B cell (primary cell): ENCODE results near the gene BHLHE23. TPM values are rescaled to one million over a fixed set of nuclear protein-coding genes. Genes with fewer than 3 reads are reported as not detected.

ENCODE experiments used
- ATAC-seq: fragments of 200-7000 bp; cut with Tn5 transposase; one replicate; pipeline ENCODE4 v1.10.0; 2021; ENCODE audit warnings: low read depth, mild to moderate bottlenecking, moderate number of reproducible peaks, moderate library complexity
- CTCF ChIA-PET: fragments of 350-600 bp; sonication (Branson Sonifier 250); formaldehyde crosslinking; loops from one replicate; lab custom pipeline; 2021; ENCODE audit warnings: antibody characterized with exemption, inconsistent platforms; lab: Charles Lee
- POLR2A ChIA-PET: fragments of 350-600 bp; sonication (Branson Sonifier 250); formaldehyde crosslinking; loops from one replicate; lab custom pipeline; 2021; ENCODE audit warnings: antibody characterized with exemption; lab: Charles Lee
- DNase-seq: peaks from one replicate; pipeline ENCODE4 v3.0.0; 2013
- H2AFZ ChIP-seq: 2 replicates; pipeline ENCODE4 v1.6.1; 2012; ENCODE audit warnings: mild to moderate bottlenecking, low read depth, low read length; ENCODE audit not compliant: insufficient read depth, poor library complexity, severe bottlenecking
- H3K27ac ChIP-seq, 2 donors: 1 replicate in 1 of 2; 2 replicates in 1 of 2; pipeline ENCODE4 v1.5.1; 2012 to 2013; ENCODE audit warnings: low read length in 2 of 2, mild to moderate bottlenecking in 2 of 2, moderate library complexity in 1 of 2
- H3K27me3 ChIP-seq, 4 experiments: fragments of 200-600 bp in 1 of 4; sonication (generic) in 1 of 4; replicated peaks in 1 of 4; 1 replicate in 2 of 4; 2 replicates in 2 of 4; pipeline versions ENCODE4 v1.6.1 to v1.7.0; 2013 to 2016; ENCODE audit warnings: low read length in 3 of 4, mild to moderate bottlenecking in 2 of 4, mixed read lengths in 1 of 4, moderate library complexity in 1 of 4; ENCODE audit not compliant: insufficient read depth in 4 of 4, control insufficient read depth in 3 of 4; ENCODE audit errors: control extremely low read depth in 1 of 4
- H3K36me3 ChIP-seq, 2 experiments: replicated peaks in 1 of 2; 1 replicate in 1 of 2; 2 replicates in 1 of 2; pipeline versions ENCODE4 v1.6.1 to v1.7.1; 2013; ENCODE audit warnings: low read length in 1 of 2; ENCODE audit not compliant: insufficient read depth in 2 of 2, control insufficient read depth in 1 of 2; ENCODE audit errors: control extremely low read depth in 1 of 2, extremely low read depth in 1 of 2
- H3K4me1 ChIP-seq, 2 donors: fragments of 200-600 bp in 1 of 2; sonication (generic) in 1 of 2; 1 replicate in 1 of 2; 2 replicates in 1 of 2; pipeline versions ENCODE4 v1.5.1 to v1.6.1; 2013 to 2017; ENCODE audit warnings: low read length in 2 of 2; ENCODE audit not compliant: control insufficient read depth in 2 of 2, insufficient read depth in 2 of 2
- H3K4me2 ChIP-seq: replicated peaks from 2 replicates; pipeline ENCODE3; 2012; ENCODE audit warnings: mild to moderate bottlenecking, low read depth, low read length; ENCODE audit not compliant: poor library complexity, severe bottlenecking
- H3K4me3 ChIP-seq, 5 experiments: fragments of 200-600 bp in 1 of 5; sonication (generic) in 1 of 5; 1 replicate in 3 of 5; 2 replicates in 2 of 5; pipeline versions ENCODE4 v1.5.1 to v1.7.0; 2011 to 2016; ENCODE audit warnings: low read length in 4 of 5, mild to moderate bottlenecking in 4 of 5, low read depth in 2 of 5, control low read depth in 1 of 5, moderate library complexity in 1 of 5; ENCODE audit not compliant: insufficient read depth in 1 of 5; ENCODE audit errors: control extremely low read depth in 1 of 5, extremely low read depth in 1 of 5
- H3K79me2 ChIP-seq: fragments of 200-600 bp; sonication (generic); one replicate; pipeline ENCODE4 v1.6.0; 2016; ENCODE audit warnings: low read length; ENCODE audit not compliant: control insufficient read depth, insufficient read depth
- H3K9ac ChIP-seq: fragments of 200-600 bp; sonication (generic); 2 replicates; pipeline ENCODE4 v1.6.1; 2017; ENCODE audit warnings: mild to moderate bottlenecking, low read length, moderate library complexity
- H3K9me3 ChIP-seq, 3 donors: one replicate each; pipeline versions ENCODE4 v1.6.1 to v1.7.1; 2013; ENCODE audit warnings: low read length in 2 of 3; ENCODE audit not compliant: control insufficient read depth in 2 of 3, insufficient read depth in 1 of 3; ENCODE audit errors: control extremely low read depth in 1 of 3
- H4K20me1 ChIP-seq: 2 replicates; pipeline ENCODE4 v1.6.0; 2012; ENCODE audit warnings: mild to moderate bottlenecking, low read length; ENCODE audit not compliant: insufficient read depth, control insufficient read depth, poor library complexity, severe bottlenecking
- H3K27ac Mint-ChIP-seq: one replicate; pipeline ENCODE4 v1.8.0; 2021; ENCODE audit warnings: mixed read lengths
- H3K27me3 Mint-ChIP-seq: one replicate; pipeline ENCODE4 v1.8.0; 2021; ENCODE audit warnings: mixed read lengths
- H3K4me1 Mint-ChIP-seq: one replicate; pipeline ENCODE4 v1.8.0; 2021; ENCODE audit warnings: mixed read lengths
- H3K4me3 Mint-ChIP-seq: one replicate; pipeline ENCODE4 v1.8.0; 2021; ENCODE audit warnings: mixed read lengths
- H3K9me3 Mint-ChIP-seq: one replicate; pipeline ENCODE4 v1.8.0; 2022; ENCODE audit warnings: mixed read lengths; ENCODE audit not compliant: insufficient read depth
- CTCF ChIP-seq: fragments of 200-600 bp; IDR thresholded peaks from one replicate; pipeline ENCODE4 v1.8.0; 2022; ENCODE audit warnings: antibody characterized with exemption, mild to moderate bottlenecking
- EZH2 ChIP-seq: IDR thresholded peaks from 2 replicates; pipeline ENCODE4 v1.6.1; 2012; ENCODE audit warnings: borderline replicate concordance, low read depth, mild to moderate bottlenecking, moderate library complexity, low read length; ENCODE audit not compliant: insufficient read depth, poor library complexity, severe bottlenecking
- WGBS: methylation state at CpG from one replicate; pipeline ENCODE4 v1.1.5; 2013; ENCODE audit warnings: missing lambda C conversion rate; ENCODE audit not compliant: insufficient coverage; 5-methylcytosine and 5-hydroxymethylcytosine counted together
- intact Hi-C: fragments of 100-400 bp; cut with micrococcal nuclease; formaldehyde crosslinking; loops from one replicate; pipeline ENCODE4 v1.10.0; 2022
- polyA plus RNA-seq: library from polyadenylated mRNA; depleted of rRNA; stranded (reverse); fragments of >200 nt; gene quantifications from 2 replicates; pipeline ENCODE4 v1.2.3, GENCODE V29; 2012
- total RNA-seq, 2 donors: library from RNA; stranded (reverse); fragments of 120-200 nt in 1 of 2; gene quantifications; 1 replicate in 1 of 2; 2 replicates in 1 of 2; pipeline versions ENCODE4 v1.2.3 to v1.2.4, GENCODE V29; 2013 to 2022

The BHLHE23 gene
- total and polyA plus RNA-seq, 2 donors (not counting 1 experiment from before 2014, with no cell fraction given), result not detected

GRCh38 chr20:63003546-63003945 lies 3.2 kb downstream of the BHLHE23 start:
- DNase-seq (no peak), ATAC-seq (no peak)
- H4K20me1 ChIP-seq, result peaks cover 9% of the 10 kb centered on the region
- H3K4me2 ChIP-seq, result no peak overlapping the region
- H3K27me3 ChIP-seq, result peaks cover 0 to 68% (median 30%) of the 10 kb centered on the region in 4 experiments
- Mint-ChIP-seq H3K27me3 (peaks cover 48% of the 10 kb centered on the region), H3K9me3 (no peaks in the 10 kb centered on the region), H3K4me1 (peaks cover 5% of the 10 kb centered on the region), H3K27ac (no peak overlapping the region), H3K4me3 (no peak overlapping the region)
- peaks cover 31 to 37% of the 10 kb centered on the region in 2 donors for H3K4me1 ChIP-seq
- intact Hi-C loops, result loop anchor here (10.0 kb wide), 1 partner anchor 49 kb away; the partner anchor contains the start of gene SLC17A9
- H3K79me2 ChIP-seq, result no peaks in the 10 kb centered on the region
- ChIA-PET CTCF (interaction anchor here (0.8 kb wide), 1 partner anchor 12 kb away, joined by 3 read pairs; no protein-coding TSS in a partner anchor), POLR2A (no interaction called here)
- no peak overlapping the region for H3K4me3 ChIP-seq
- TF ChIP-seq EZH2 (no peak), CTCF (no peak)
- H3K36me3 ChIP-seq, result no peaks in the 10 kb centered on the region
- H3K9ac ChIP-seq, result no peak overlapping the region
- H3K9me3 ChIP-seq, result peaks cover 0 to 21% (median 0%) of the 10 kb centered on the region in 3 donors
- no peak overlapping the region for H3K27ac ChIP-seq
- WGBS, result 67% methylated on average over 8 of the region's 13 CpGs
- no peak overlapping the region for H2AFZ ChIP-seq

- no peaks in the 10 kb centered on the region for H4K20me1 ChIP-seq
- 93% methylated on average over 8 of the region's 11 CpGs for WGBS
- no peak overlapping the region for H2AFZ ChIP-seq
- H3K9ac ChIP-seq, result no peak overlapping the region
- H3K4me2 ChIP-seq, result no peak overlapping the region
- no peak overlapping the region for H3K27ac ChIP-seq
- Mint-ChIP-seq H3K27me3 (peaks cover 57% of the 10 kb centered on the region), H3K4me3 (no peak overlapping the region), H3K9me3 (no peaks in the 10 kb centered on the region), H3K4me1 (peaks cover 1% of the 10 kb centered on the region), H3K27ac (no peak overlapping the region)
- DNase-seq (no peak), ATAC-seq (no peak)
- ChIA-PET POLR2A (interaction anchor here (0.7 kb wide), 1 partner anchor 193 kb away, joined by 4 read pairs; no protein-coding TSS in a partner anchor), CTCF (interaction anchor here (1.3 kb wide), 1 partner anchor 95 kb away, joined by 5 read pairs; no protein-coding TSS in a partner anchor)
- H3K9me3 ChIP-seq, result peaks cover 0 to 13% (median 0%) of the 10 kb centered on the region in 3 donors
- no peaks in the 10 kb centered on the region for H3K36me3 ChIP-seq
- no peak for TF ChIP-seq CTCF
- peaks cover 0 to 60% (median 23%) of the 10 kb centered on the region in 4 experiments for H3K27me3 ChIP-seq
- intact Hi-C loops, result loop anchor here (10.0 kb wide), 1 partner anchor 48 kb away; the partner anchor contains the start of gene SLC17A9
- H3K4me1 ChIP-seq, result peaks cover 21 to 27% of the 10 kb centered on the region in 2 donors
- no peak overlapping the region for H3K4me3 ChIP-seq
- no peaks in the 10 kb centered on the region for H3K79me2 ChIP-seq
Measured at GRCh38 chr20:63002511-63002910, 4.3 kb downstream of the BHLHE23 start.
